Spleen (tissue), 7 donors: ENCODE results near the gene GABPB1.

ENCODE experiments used
- CTCF ChIP-seq, 11 experiments: fragments of 200-600 bp in 7 of 11; fragments of 450-650 bp in 4 of 11; sonication (generic) in 4 of 11; IDR thresholded peaks in 8 of 11; conservative IDR thresholded peaks in 3 of 11; 1 replicate in 7 of 11; 2 replicates in 4 of 11; pipeline versions ENCODE4 v1.4.0 to v1.8.0; 2016 to 2021; ENCODE audit warnings: antibody characterized with exemption in 11 of 11, inconsistent platforms in 4 of 11, mild to moderate bottlenecking in 1 of 11
- POLR2AphosphoS5 ChIP-seq, 3 donors: sonication (generic); formaldehyde crosslinking; IDR thresholded peaks; one replicate each; pipeline ENCODE4 v1.5.1; 2017; ENCODE audit warnings: antibody characterized with exemption in 3 of 3
- donor health status: DM: no; HTN: no; CAD: no; lungs with moderate emphysema.
- donor health status: DM: no; HTN: no; CAD: no.
- donor health status: DM: no; HTN: no; CAD: no.

- TF ChIP-seq POLR2AphosphoS5 (IDR thresholded peaks at IDR 0.05) (no peak), CTCF (IDR thresholded peaks at IDR 0.05 in 8 of 11, conservative IDR thresholded peaks at IDR 0.05 in 3 of 11) (no peak)
Observed at GRCh38 chr15:50312636-50313035, 42.4 kb downstream of the GABPB1 start.
